Fibroblast of lung (primary cell): ENCODE data around the gene ALKBH8. TPM values are rescaled to one million over a fixed set of nuclear protein-coding genes. Genes with fewer than 3 reads are reported as not detected.

Experiments used
- DNase-seq, 2 donors: peaks; one replicate each; pipeline versions ENCODE4 v3.0.0 to v3.0.0-alpha.2; 2010; ENCODE audit warnings: low read depth in 2 of 2
- H2AFZ ChIP-seq: 2 replicates; pipeline ENCODE4 v1.5.1; 2012; ENCODE audit warnings: low read length, control low read depth, inconsistent platforms
- H3K27ac ChIP-seq: 2 replicates; pipeline ENCODE4 v1.5.1; 2011; ENCODE audit warnings: low read length, control low read depth; ENCODE audit not compliant: insufficient read depth
- H3K27me3 ChIP-seq: 2 replicates; pipeline ENCODE4 v1.5.1; 2011; ENCODE audit warnings: mild to moderate bottlenecking, low read length; ENCODE audit not compliant: control insufficient read depth, insufficient read depth
- H3K36me3 ChIP-seq: 2 replicates; pipeline ENCODE4 v1.5.1; 2011; ENCODE audit warnings: low read length; ENCODE audit not compliant: control insufficient read depth, insufficient read depth
- H3K4me1 ChIP-seq: 2 replicates; pipeline ENCODE4 v1.5.1; 2011; ENCODE audit warnings: low read length; ENCODE audit not compliant: control insufficient read depth, insufficient read depth; ENCODE audit errors: extremely low read depth
- H3K4me2 ChIP-seq: 2 replicates; pipeline ENCODE4 v1.5.1; 2011; ENCODE audit warnings: low read length, control low read depth; ENCODE audit not compliant: insufficient read depth; ENCODE audit errors: extremely low read depth
- H3K4me3 ChIP-seq, 4 experiments: fragments of 200-600 bp in 1 of 4; sonication (generic) in 1 of 4; replicated peaks in 1 of 4; 2 replicates each; pipeline ENCODE4 v1.5.1; 2011 to 2016; ENCODE audit warnings: low read length in 4 of 4, low read depth in 3 of 4, mild to moderate bottlenecking in 3 of 4, control low read depth in 2 of 4, inconsistent platforms in 1 of 4, mixed read lengths in 1 of 4; ENCODE audit not compliant: insufficient read depth in 1 of 4; ENCODE audit errors: control extremely low read depth in 1 of 4
- H3K79me2 ChIP-seq: 2 replicates; pipeline ENCODE4 v1.5.1; 2012; ENCODE audit warnings: mild to moderate bottlenecking, low read length, inconsistent platforms; ENCODE audit not compliant: control insufficient read depth, insufficient read depth
- H3K9ac ChIP-seq: 2 replicates; pipeline ENCODE4 v1.5.1; 2011; ENCODE audit warnings: mild to moderate bottlenecking, low read length, control low read depth; ENCODE audit not compliant: insufficient read depth
- H3K9me3 ChIP-seq: 2 replicates; pipeline ENCODE4 v1.5.1; 2012; ENCODE audit warnings: low read depth, low read length; ENCODE audit not compliant: control insufficient read depth, insufficient read depth
- H4K20me1 ChIP-seq: 2 replicates; pipeline ENCODE4 v1.5.1; 2011; ENCODE audit warnings: low read length; ENCODE audit not compliant: control insufficient read depth, insufficient read depth; ENCODE audit errors: extremely low read depth
- CTCF ChIP-seq, 2 donors: IDR thresholded peaks in 1 of 2; conservative IDR thresholded peaks in 1 of 2; 1 replicate in 1 of 2; 2 replicates in 1 of 2; pipeline ENCODE4 v1.5.1; 2011 to 2012; ENCODE audit warnings: low read length in 2 of 2, control low read depth in 1 of 2, inconsistent platforms in 1 of 2, low read depth in 1 of 2, mild to moderate bottlenecking in 1 of 2
- EZH2 ChIP-seq: IDR thresholded peaks from 2 replicates; pipeline ENCODE4 v1.5.1; 2012; ENCODE audit warnings: low read length, control low read depth, mild to moderate bottlenecking; ENCODE audit errors: missing control alignments
- polyA plus RNA-seq, 2 donors: library from polyadenylated mRNA; depleted of rRNA in 1 of 2; stranded (reverse) in 1 of 2; unstranded in 1 of 2; fragments of >200 nt; gene quantifications; 2 replicates each; pipeline ENCODE4 v1.2.1, GENCODE V29; 2011 to 2012; ENCODE audit warnings: missing spikeins in 1 of 2
- total RNA-seq: library from RNA; depleted of rRNA; stranded (reverse); fragments of >200 nt; gene quantifications from 2 replicates; pipeline ENCODE4 v1.2.1, GENCODE V29; 2014

Gene ALKBH8
- total and polyA plus RNA-seq, 2 donors (not counting 1 experiment from before 2014, with no cell fraction given) = 8.6 to 11.7 TPM

GRCh38 chr11:107490836-107491235, 74.7 kb downstream of the ALKBH8 start:
- H3K4me3 ChIP-seq = no peak overlapping the region
- H3K27ac ChIP-seq = no peak overlapping the region
- TF ChIP-seq EZH2 (no peak), CTCF (conservative IDR thresholded peaks at IDR 0.05 in 1 of 2, IDR thresholded peaks at IDR 0.05 in 1 of 2; ENCODE audit: low read depth in 1 of 2, low read length in 2 of 2) (no peak)
- no peak overlapping the region for H2AFZ ChIP-seq
- DNase-seq = no peak
- H3K36me3 ChIP-seq = no peaks in the 10 kb centered on the region
- H3K4me2 ChIP-seq = no peak overlapping the region
- H3K9me3 ChIP-seq = no peaks in the 10 kb centered on the region
- H4K20me1 ChIP-seq = no peaks in the 10 kb centered on the region
- no peaks in the 10 kb centered on the region for H3K4me1 ChIP-seq
- H3K27me3 ChIP-seq = no peaks in the 10 kb centered on the region
- H3K9ac ChIP-seq = no peak overlapping the region
- no peaks in the 10 kb centered on the region for H3K79me2 ChIP-seq

- Histone ChIP-seq H3K4me3 (no peak overlapping the region), H3K27me3 (no peaks in the 10 kb centered on the region), H3K79me2 (no peaks in the 10 kb centered on the region), H3K9me3 (no peaks in the 10 kb centered on the region), H3K36me3 (no peaks in the 10 kb centered on the region), H2AFZ (no peak overlapping the region), H4K20me1 (no peaks in the 10 kb centered on the region), H3K27ac (no peak overlapping the region), H3K4me1 (no peaks in the 10 kb centered on the region), H3K4me2 (no peak overlapping the region), H3K9ac (no peak overlapping the region)
- TF ChIP-seq EZH2 (no peak), CTCF (conservative IDR thresholded peaks at IDR 0.05 in 1 of 2, IDR thresholded peaks at IDR 0.05 in 1 of 2; ENCODE audit: low read depth in 1 of 2, low read length in 2 of 2) (no peak)
- no peak for DNase-seq
These were observed 83.3 kb downstream of the ALKBH8 start for GRCh38 chr11:107482234-107482633.

- Histone ChIP-seq H3K79me2 (no peaks in the 10 kb centered on the region), H2AFZ (no peak overlapping the region), H3K4me2 (no peak overlapping the region), H4K20me1 (no peaks in the 10 kb centered on the region), H3K9ac (no peak overlapping the region), H3K27ac (no peak overlapping the region), H3K4me1 (no peaks in the 10 kb centered on the region), H3K9me3 (no peaks in the 10 kb centered on the region), H3K27me3 (no peaks in the 10 kb centered on the region), H3K4me3 (no peak overlapping the region), H3K36me3 (no peaks in the 10 kb centered on the region)
- TF ChIP-seq CTCF (conservative IDR thresholded peaks at IDR 0.05 in 1 of 2, IDR thresholded peaks at IDR 0.05 in 1 of 2; ENCODE audit: low read depth in 1 of 2, low read length in 2 of 2) (no peak), EZH2 (no peak)
- DNase-seq = no peak
These were observed 86.6 kb downstream of the ALKBH8 start for GRCh38 chr11:107478922-107479321.
